Cerebellar cortex (tissue), 1 donor: ENCODE results near the gene CHD6.

Experiments
- DNase-seq: peaks from one replicate; pipeline ENCODE4 v3.0.0-alpha.2; 2015; ENCODE audit warnings: low spot score

The CHD6 gene, protein sequence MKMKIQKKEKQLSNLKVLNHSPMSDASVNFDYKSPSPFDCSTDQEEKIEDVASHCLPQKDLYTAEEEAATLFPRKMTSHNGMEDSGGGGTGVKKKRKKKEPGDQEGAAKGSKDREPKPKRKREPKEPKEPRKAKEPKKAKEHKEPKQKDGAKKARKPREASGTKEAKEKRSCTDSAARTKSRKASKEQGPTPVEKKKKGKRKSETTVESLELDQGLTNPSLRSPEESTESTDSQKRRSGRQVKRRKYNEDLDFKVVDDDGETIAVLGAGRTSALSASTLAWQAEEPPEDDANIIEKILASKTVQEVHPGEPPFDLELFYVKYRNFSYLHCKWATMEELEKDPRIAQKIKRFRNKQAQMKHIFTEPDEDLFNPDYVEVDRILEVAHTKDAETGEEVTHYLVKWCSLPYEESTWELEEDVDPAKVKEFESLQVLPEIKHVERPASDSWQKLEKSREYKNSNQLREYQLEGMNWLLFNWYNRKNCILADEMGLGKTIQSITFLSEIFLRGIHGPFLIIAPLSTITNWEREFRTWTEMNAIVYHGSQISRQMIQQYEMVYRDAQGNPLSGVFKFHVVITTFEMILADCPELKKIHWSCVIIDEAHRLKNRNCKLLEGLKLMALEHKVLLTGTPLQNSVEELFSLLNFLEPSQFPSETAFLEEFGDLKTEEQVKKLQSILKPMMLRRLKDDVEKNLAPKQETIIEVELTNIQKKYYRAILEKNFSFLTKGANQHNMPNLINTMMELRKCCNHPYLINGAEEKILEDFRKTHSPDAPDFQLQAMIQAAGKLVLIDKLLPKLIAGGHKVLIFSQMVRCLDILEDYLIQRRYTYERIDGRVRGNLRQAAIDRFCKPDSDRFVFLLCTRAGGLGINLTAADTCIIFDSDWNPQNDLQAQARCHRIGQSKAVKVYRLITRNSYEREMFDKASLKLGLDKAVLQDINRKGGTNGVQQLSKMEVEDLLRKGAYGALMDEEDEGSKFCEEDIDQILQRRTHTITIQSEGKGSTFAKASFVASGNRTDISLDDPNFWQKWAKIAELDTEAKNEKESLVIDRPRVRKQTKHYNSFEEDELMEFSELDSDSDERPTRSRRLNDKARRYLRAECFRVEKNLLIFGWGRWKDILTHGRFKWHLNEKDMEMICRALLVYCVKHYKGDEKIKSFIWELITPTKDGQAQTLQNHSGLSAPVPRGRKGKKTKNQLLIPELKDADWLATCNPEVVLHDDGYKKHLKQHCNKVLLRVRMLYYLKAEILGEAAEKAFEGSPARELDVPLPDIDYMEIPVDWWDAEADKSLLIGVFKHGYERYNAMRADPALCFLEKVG (N-terminal part only)

DNA sequence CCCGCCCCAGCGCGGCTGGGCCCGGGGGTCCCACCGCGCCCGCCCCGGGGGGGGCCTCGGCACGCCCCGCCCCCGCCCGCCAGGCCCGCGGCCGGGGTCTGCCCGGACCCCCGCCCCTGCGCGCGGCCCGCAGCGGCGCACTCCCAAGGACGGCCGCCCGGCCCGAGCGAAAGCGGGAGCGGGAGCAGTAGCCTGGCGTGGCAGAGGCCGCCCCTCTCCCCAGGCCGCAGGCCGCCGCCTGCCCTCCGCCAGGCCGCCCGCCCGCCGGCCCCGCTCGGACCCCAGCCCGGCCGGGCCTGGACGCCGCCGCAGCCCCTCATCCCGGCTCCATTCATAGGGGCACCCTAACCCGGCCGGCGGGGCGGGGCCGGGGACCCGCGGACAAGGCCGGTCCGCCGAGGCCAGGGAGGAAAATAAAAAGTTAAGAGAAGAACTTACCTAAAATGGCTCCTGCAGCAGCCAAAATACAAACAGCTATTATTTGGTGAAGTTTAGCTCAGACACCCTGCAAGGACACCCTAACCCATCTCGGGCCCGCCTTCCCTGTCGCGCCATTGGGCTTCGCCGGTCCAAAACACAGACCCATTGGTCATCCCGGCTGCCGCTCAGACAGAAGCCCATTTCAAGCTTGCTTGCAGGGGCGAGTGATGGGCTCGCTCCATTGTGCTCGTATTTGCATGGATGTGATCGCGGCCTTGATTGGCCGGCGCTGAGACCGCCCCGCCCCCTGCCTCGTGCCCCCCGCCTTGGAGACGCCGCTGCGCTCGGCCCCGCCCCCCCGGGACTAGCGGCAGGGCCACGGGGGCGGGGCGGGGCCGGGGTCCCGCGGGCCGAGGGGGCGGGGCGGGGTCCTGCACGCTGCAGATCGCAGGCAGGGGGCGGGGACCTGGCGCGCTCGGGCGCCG lies at the start of gene CHD6:
Gene CHD6 (minus strand): TSS at position 476 of the 905 bp plus-strand sequence. CDS start 67,040 bp downstream, outside the sequence.
- peak; percentile 99 for DNase-seq

DNA sequence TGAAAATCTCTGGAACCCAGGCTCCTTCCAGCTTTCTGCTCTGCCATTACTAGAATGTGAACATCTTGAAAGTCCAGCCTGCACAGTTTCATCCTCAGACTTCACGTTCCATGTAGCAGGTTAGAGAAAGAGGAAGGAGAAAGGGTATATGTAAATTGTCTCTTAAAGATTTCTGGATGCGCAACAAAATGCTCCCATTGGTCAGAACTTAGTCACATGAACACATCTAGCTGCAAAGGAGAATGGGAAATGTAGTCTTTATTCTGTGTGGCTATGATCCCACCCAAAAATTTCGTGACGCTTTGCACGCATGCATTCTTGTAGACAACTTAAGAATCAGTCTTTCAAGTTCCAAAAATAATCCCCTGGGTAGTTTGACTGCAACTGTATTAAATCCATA lies 46.4 kb upstream of the CHD6 start:
- peak; percentile 7 for DNase-seq

DNA sequence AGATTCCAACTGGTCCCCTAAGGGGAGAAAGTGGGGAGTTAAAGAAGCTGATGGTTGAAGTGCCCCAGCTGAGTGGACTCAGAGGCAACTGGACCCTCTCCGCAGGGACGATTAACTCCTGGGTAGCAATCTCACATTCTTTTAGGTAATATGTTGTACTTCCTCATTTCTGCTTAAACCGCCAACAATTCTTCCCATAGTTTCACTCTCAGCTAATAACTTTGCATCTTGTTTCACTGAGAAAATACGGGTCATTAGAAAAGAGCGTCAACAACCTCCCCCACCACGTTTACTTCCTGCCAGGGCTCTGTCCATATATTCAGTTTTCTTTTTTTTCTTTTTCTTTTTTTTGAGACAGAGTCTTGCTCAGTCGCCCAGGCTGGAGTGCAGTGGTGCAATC lies 39.5 kb upstream of the CHD6 start:
- no peak for DNase-seq

DNA sequence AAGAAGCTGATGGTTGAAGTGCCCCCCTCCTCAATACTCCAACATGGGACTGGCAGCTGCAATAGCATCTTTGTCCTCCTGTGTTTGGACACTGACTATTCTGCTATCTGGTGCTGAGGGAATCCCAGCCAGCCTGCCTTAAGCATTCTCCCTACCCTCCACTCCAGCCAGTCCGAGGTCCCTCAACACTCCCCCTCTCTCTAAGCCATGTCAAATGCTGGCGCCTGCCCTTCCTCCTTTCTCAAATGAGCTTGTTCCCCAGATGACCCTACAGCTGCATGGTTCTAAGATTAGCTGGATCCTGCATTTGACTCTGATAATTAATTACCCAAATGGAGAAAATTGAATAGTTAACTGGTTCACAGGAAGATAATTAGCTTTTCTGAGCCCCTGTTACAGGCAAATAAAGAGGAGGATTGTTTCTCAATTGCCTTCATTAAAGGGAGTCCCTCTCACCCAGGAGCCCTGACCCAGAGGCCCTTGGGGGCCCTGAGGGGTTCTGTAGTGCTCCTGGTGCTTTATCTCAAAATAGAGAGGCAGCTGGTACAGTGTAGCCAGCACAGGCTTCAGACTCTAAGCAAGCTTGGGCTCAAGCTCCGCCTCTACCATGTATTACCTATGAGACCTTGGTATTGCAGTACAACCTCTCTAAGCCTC lies 37.9 kb upstream of the CHD6 start:
- DNase-seq, result no peak

DNA sequence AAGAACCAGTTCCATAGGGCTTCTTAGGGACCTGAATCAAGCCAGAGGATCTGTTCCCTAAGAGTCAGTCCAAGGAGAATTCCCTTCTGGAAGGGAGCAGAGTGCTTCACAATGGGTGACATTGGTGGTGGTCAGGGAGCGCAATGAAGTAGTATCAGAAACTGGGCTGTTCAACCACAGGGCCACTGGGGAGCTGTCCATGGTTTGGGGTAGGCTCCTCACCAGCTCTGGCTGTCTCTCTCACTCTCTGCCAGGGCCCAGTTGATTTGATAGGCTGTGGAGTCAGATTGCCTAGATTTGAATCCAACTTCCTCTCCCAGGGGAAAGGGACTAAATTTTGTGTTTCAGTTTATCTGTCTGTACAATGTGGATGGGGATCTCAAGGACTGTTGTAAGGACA lies 36.7 kb upstream of the CHD6 start:
- no peak for DNase-seq

DNA sequence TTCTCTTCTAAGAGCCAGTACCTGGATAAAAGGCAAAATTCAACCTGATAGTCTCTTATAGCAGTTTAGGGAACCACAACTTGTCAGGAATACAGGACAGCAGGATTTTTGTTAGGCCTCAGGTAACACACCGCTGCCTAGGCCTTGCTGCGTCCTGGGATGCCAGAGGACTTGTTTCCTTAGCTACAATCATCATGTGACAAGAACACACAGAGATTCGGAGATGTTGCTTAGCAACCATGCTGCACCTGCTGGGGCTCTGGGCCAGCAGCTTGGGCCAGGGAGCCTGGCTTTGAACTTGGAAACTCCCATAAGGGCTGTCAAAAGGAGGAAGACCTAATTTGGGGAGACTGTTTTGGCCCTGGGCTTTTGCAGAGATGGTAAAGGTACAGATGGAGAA lies 36.1 kb upstream of the CHD6 start:
- peak; percentile 83 for DNase-seq

DNA sequence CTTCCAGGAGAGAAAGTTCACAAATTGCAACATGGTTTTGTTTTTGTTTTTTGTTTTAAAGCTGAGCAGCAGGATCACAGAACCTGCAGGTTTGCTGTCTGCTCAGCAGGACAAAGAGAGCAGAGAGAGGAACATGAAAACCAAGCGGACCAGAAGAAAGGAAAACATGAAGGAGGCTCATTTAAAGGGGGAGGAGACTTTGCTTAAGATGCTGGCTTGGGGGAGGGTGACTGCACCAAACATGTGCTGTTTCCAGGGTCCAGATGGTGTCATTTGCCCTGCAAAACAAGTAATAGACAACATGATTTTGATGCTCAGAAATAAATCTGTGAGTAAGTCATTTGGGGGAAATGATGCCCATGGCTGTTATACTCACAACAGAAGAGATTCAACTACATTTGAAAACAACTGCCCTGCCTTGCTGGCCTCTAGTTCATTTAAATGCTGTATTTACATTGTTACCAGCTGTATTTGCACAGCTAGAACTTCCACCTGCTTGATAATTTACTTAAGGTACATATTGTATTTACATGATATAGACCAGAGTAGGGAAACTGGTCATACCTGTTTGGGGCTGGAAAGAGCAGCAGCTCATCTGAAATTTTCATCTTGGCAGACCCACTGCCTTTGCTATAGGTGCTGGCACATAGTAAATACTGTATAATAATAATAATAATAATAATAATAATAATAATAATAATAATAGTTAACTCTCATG lies 32.2 kb upstream of the CHD6 start:
- DNase-seq, result peak; percentile 53

DNA sequence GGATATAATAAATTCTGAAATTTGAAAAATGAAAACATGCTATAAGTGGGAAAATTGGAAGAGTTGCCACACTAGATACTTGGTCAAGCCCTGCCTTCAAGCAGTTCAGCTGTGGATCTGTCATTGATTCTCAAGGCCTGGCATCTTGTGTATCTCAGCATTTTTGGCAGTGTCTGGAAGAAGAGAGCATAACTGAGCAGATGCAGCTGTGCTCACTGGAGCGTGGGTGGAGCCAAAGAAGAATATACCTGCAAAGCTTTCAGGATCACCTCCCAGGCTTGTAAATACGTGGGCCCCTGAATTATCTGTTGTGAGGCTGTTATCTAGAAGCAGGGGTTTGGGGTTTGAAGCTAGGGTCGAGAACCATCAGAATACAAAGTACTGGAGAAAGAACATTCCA lies 31.3 kb upstream of the CHD6 start:
- DNase-seq, result peak; percentile 4

DNA sequence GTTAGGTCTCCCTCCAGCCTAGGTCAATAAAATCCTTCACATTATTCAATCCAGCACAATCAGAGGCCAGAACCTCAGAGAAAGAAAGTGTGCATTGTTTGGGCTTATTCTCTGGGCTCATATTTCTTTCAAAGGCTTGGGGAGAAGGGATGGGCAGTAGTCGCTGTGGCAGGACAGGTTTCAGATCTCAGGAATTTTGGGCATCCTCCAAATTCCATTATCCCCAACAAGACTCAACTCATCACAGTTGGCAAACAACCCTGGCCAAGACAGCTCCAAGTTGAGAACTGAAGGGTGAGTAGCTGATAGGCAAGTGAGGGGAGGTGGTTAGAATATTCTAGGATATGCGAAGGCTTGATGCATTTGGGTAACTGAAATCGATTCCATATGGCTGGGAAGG lies 27.2 kb upstream of the CHD6 start:
- no peak for DNase-seq

DNA sequence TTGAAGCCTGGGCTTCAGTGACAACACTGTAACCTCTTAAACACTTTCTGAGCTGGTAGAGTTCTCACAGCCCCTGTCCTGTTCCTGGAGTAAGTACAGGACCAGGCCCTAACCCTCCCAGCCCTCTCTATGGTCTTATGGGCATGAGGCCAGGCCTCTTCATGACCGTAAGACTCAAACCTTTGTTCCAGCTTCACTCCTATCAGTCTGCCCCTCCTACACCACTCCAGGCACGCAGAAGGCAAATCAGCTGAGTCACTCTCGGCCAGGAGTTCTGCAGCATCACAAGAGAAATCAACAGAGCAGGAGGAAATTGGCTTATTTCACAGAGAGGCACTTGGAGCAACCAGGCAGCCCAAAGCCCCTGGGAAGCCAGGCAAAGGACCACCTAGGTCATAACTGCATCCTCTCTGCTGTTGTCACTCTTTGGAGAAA lies 25.3 kb upstream of the CHD6 start:
- no peak for DNase-seq

DNA sequence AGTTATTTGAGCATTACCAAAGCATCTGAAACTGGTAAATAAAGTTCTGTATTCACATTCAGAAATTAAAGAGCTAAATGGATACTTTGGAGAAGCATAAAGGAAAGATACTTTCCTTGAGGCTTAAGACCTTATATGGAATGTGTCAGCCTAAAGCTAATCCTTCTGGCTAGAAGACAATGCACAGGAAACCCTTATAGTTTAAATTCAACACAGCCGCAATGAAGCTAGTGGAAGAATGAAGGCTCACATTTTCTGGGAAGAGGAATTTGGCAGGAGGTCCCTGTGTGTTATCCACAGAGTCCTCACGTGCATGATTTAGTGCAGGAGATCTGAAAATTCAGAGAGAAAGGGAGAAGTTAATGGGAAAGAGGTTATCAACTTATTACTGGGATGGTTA lies 21.5 kb upstream of the CHD6 start:
- DNase-seq, result no peak

DNA sequence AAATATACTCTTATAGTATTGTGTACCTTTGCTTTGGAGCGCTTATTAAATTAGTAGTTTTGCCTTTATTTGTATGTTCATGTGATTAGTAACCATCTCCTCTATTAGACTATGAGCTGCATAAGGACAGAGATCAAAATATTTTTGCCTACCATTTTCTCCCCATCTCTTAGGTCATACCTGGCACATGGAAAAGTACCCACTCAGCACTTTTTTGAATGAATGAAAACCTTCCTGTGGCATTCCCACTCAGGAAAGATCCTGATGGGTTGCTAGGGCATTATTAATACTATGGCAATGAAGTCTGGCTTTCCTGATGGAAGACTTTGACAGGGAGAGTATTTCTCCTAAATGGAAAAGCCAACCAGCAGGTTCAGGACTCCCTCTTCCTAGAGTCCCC lies 20.3 kb upstream of the CHD6 start:
- no peak for DNase-seq

DNA sequence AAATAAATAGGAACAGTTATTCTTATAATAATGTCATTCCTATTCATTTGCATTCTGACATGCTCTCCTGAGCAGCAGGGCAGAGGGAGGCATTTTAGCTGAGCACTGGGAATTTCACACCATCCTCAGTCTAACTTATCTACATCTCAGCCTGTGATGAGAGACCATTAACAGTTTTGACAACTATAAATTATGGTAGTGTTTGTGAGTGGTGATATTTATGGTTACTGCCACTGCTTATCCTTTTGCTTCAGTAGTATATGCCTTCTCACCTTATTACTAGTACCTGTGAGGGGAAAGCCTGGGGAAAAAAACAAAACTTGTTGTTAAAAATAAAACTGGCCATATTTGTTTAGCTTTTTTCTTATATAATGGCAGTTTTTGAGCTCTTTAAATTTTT lies 17.0 kb upstream of the CHD6 start:
- no peak for DNase-seq

DNA sequence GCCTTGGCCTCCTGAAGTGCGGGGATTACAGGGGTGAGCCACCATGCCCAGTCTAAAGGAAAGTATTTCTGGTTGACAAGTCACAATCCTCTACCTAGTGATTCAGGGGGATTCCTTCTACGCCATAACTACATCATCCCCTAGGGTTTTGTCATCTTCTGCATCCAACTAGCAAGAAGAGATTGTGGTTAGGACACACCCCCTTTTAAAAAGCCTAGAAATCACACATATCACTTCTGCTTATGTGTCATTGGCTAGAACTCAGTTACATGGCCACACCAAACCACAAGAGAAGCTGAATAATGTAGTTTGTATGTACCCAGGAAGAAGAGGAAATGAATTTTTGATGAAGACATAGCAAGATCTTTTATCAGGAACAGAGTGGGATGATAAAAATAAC lies 14.7 kb upstream of the CHD6 start:
- no peak for DNase-seq

DNA sequence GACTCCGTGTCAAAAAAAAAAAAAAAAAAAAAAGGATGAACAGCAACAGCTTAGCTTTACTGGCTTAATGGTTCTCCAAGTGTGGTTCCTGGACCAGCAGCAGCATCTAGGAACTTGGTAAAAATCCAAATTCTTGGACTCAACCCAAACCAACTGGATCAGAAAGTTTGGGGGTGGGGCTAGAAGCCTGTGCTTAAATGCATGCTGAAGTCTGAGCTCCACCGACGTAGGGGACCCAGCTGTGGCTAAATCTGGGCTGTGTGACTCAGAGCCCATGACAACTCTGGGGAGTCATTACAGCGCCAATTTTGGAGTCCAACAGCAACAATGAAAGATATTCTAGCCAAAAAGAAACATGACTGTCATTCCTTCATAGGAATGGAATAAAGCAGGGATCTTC lies 13.6 kb upstream of the CHD6 start:
- no peak for DNase-seq

DNA sequence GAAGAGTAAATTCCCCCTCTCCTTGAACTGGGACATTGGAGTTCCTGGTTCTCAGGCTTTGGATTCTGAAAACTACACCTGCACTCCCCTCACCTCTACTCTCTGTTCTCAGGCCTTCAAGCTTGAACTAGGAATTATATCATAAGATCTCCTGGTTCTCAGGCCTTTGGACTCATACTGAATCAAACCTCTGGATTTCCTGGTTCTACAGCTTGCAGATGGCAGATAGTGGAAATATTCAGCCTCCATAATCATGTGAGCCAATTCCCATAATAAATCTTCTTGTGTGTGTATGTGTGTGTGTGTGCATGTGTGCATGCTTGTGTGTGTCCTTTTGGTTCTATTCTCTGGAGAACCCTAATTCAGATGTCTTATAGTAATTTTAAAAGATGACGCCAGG lies 12.7 kb upstream of the CHD6 start:
- DNase-seq, result no peak

DNA sequence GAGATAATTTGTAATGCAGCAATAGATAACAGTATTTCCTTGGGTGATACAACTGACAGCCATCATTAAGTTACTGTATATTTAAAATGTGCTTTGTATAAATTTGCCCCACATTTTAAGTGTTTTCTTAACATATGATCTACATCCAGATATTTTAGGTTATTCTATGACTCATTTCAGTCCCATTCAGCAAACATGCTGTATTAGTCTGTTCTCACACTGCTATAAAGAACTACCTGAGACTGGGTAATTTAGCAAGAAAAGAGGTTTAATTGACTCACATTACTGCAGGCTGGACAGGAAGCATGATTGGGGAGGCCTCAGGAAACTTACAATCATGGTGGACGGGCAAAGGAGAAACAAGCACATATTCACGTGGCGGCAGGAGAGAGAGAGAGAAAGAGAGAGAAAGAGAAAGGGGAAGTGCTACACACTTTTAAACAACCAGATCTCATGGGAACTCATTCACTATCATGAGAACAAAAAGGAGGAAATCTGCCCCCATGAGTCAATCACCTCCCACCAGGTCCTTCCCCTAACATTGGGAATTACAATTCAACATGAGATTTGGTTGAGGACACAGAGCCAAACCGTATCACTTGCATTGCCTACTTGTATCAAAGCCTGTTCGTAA lies 9.6 kb upstream of the CHD6 start:
- no peak for DNase-seq

DNA sequence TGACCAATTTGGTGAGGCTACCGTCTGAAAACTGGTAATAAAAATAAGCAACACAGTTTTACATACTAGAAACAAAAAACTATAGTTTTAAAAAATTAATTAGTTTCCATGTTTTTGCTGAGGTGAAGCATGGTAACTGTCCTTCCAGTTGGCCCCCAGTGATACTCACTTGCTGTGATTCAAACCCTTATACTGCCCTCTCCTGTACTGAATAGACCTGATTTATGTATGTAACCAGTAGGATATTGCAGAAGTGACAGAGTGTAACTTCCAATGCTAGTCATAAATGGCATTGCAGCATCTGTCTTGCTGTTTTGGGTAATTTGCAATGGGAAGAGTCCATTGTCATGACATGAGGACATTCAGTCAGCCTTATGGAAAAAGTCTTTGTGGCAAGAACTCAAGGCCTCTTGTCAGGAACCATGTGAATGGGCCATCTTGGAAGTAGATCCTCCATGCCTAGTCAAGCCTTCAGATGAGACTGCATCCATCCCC lies 8.9 kb upstream of the CHD6 start:
- no peak for DNase-seq

DNA sequence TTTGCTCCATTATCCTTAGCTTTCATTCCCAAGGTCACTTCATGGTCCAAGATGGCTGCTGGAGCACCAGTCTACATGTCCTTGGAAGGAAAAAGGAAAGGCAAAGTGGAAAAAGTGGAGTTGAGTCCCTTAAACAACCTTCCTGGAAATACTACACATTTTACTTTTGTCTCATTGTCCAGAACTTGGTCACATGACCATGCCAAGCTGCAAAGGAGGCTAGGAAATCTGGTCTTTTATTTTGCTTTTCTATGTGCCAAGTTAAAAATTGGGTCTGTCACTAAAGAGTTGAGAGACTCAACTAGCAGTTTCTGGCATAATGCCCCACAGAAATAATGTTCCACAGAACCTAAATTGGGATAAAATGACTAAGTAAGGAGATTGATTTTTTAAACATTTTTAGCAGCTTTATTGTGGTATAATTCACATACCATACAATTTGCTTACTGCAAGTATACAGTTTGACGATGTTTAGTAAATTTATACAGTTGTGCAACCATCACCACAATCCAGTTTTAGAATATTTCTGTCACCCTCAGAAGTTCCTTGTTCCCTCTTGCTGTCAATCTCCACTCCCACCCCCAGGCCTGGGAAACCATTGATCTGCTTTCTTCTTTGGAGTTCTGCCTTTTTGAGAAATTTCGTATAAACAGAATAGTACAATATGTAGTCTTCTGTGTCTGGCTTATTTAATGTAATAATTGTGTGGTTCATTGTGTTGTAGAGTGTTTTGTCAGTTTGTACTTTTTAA lies 5.6 kb upstream of the CHD6 start:
- DNase-seq, result no peak
